RWPE1 (cell line): ENCODE measurements around the gene CTIF.

Experiments
- CTCF ChIA-PET: fragments of 350-600 bp; sonication (Branson Sonifier 250); formaldehyde crosslinking; extraction: SDS; loops from one replicate; lab custom pipeline; 2021; lab: Yijun Ruan, JAX
- POLR2A ChIA-PET: fragments of 400-600 bp; formaldehyde crosslinking; extraction: SDS; loops from one replicate; lab custom pipeline; 2020; ENCODE audit warnings: antibody characterized with exemption; ENCODE audit not compliant: low non-redundant PET; lab: Yijun Ruan, JAX
- DNase-seq: peaks from one replicate; pipeline ENCODE4 v3.0.0; 2012; ENCODE audit warnings: low spot score
- H3K27ac ChIP-seq: fragments of 450-650 bp; 2 replicates; pipeline ENCODE4 v1.5.1; 2017
- CTCF ChIP-seq: fragments of 450-650 bp; conservative IDR thresholded peaks from 2 replicates; pipeline ENCODE4 v1.5.1; 2017; ENCODE audit warnings: low read depth, mild to moderate bottlenecking

CTIF gene

DNA sequence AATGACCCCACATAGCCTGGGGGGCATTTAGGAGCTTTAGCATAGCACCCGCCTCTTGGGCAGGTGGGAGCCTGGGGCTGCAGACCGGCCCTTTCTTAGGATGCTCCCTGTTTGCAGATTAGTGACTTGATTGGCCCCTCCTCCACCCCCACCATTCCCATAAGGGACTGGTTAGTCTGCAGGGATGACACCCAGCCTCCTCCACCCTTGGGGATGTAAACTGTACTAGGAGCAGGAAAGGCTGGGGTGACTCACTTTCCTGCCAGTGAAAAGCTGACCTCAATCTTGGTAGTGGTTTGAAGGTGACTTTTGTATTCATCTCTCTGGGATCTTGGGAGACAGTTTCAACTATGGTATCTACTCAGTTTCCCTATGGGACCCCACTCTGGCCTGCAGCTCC lies 24.2 kb downstream of the CTIF start:
- DNase-seq, result peak; percentile 48

DNA sequence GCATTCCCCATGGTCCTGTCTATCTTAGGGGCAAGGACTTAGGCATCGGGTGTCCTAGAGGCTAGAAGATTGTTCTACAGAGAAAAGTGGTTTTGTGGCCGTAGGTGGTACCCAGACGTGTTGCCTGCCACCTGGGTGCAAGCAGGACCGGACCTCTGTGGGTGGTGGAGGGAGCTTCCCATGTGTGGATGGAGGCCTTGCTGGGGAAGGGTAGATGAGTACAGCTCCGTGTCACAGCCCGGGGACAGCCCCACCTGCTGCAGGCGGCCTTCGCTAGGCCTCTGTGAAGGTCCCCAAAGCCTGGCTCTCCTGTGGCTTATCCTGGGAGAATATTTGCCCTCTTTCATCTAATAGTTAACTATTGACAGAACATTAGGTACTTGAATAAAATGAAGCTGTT lies 25.3 kb downstream of the CTIF start:
- ChIA-PET CTCF (no interaction called here), POLR2A (no interaction called here)
- TF ChIP-seq CTCF, result no peak
- DNase-seq, result no peak
- peak overlapping the region; percentile 58 for H3K27ac ChIP-seq

More for the DNA sequence above, 24.2 kb downstream of the CTIF start:
- ChIA-PET POLR2A (no interaction called here), CTCF (no interaction called here)
- peak overlapping the region; percentile 58 for H3K27ac ChIP-seq
- no peak for TF ChIP-seq CTCF

- no peak overlapping the region for H3K27ac ChIP-seq
- POLR2A ChIA-PET, result no interaction called here
- CTCF ChIA-PET, result no interaction called here
- no peak for DNase-seq
- TF ChIP-seq CTCF, result no peak
Observed at GRCh38 chr18:48565105-48565504, 26.3 kb downstream of the CTIF start.

DNA sequence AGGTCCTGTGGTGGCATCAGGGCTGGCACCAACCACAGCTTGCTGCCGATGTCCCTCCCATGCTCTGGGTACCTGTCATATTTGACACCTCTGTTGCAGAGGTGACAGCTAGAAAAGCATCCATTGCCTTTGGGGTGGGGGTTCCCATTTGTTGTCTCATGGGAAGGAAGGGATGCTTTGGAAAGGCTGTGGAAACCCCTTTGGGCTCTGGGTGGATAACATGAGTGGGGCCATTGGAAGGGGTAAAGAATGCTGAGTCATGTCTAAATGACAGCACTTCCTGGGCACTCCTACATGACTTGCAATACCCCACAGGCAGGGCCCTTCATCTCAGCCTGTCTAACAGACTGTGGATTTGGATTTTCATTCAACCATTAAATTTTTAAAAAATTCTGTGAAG lies 27.8 kb downstream of the CTIF start:
- no peak for DNase-seq
- H3K27ac ChIP-seq, result no peak overlapping the region
- TF ChIP-seq CTCF, result no peak
- ChIA-PET CTCF (interaction anchor here (0.7 kb wide), 1 partner anchor 36 kb away, joined by 3 read pairs; no protein-coding TSS in a partner anchor), POLR2A (no interaction called here)

GRCh38 chr18:48567388-48567787 lies 28.6 kb downstream of the CTIF start:
- ChIA-PET POLR2A (no interaction called here), CTCF (interaction anchor here (0.7 kb wide), 1 partner anchor 37 kb away, joined by 3 read pairs; no protein-coding TSS in a partner anchor)
- TF ChIP-seq CTCF, result no peak
- H3K27ac ChIP-seq, result no peak overlapping the region
- no peak for DNase-seq

GRCh38 chr18:48569139-48569914 lies 30.5 kb downstream of the CTIF start:
- TF ChIP-seq CTCF, result no peak
- ChIA-PET CTCF (no interaction called here), POLR2A (no interaction called here)
- no peak overlapping the region for H3K27ac ChIP-seq
- DNase-seq, result no peak
